HG03045 (cell line): ENCODE results near the gene MICA.
"Not testable (repeated sequence)": the region's sequence is repeated elsewhere in the genome, so short reads cannot be mapped to it uniquely, and the experiment has no call there.

Source experiments
- ATAC-seq: cut with Tn5 transposase; IDR thresholded peaks from one replicate; pipeline ENCODE4 v1.9.1; 2021; ENCODE audit warnings: mild to moderate bottlenecking, moderate library complexity; ENCODE audit not compliant: unreplicated experiment

MICA gene

DNA sequence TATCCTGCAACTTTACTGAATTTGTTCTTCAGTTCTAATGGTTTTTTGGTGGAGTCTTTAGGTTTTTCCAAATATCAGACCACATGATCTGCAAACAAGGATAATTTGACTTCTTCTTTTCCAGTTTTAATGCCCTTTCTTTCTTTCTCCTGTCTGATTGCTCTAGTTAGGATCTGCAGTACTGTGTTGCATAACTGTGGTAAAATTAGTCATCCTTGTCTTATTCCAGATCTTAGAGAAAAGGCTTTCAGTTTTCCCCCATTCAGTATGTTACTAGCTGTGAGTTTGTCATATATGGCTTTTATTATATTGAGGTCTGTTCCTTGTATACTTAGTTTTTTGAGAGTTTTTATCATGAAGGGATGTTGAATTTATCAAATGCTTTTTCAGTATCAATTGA, 4.3 kb downstream of the MICA start:
- no peak for ATAC-seq

DNA sequence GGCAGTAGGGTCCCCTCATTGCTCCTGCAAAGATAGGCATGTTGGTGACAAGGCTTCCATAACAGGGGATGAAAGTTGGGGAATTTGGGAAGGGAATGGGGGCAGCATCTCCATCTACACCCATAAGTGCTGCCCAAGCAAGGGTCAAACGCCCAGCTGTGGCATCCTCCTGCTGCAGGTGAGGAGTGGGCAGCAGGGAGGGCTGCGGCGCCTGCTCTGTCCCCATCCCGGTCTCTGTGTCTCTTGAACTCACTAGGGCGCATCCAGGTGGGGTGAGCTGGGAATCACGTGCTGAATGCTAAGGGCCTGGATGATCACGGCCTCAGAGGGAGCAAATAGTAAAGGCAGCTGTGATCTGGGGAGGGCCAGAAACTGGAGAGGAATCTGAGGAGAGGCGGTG, 9.1 kb downstream of the MICA start:
- ATAC-seq: no peak

DNA sequence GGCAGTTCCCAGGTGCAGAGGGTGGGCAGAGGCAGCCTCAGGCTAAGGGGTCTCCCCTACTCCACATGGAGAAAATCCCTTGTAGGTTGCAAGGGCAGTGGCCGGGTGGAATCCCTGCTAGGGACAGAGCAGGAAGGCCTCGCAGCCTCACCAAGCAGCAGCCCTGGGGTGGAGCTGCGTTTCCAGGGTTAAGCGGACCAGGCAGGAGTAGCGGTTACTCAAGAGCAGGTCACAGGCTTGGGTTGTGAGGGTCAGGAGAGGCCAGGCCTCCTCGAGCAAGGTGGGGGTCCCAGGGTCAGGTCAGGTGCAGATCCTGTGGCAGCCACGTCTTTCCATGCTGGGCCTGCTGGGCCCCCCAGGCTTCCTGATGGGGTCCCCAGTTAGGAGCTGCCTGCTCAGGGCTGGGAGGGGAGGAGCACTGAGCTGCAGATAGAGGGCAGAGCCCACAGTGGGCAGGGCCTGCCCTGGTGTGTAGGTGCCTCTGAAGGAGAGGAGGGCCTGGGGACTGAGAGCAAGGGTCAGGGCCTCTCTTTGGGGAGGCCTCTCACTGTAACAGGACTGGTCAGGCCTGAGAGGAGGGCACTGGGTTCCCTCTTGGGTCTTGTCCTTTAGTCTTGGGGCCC, 10.9 kb downstream of the MICA start:
- not testable (repeated sequence) for ATAC-seq

DNA sequence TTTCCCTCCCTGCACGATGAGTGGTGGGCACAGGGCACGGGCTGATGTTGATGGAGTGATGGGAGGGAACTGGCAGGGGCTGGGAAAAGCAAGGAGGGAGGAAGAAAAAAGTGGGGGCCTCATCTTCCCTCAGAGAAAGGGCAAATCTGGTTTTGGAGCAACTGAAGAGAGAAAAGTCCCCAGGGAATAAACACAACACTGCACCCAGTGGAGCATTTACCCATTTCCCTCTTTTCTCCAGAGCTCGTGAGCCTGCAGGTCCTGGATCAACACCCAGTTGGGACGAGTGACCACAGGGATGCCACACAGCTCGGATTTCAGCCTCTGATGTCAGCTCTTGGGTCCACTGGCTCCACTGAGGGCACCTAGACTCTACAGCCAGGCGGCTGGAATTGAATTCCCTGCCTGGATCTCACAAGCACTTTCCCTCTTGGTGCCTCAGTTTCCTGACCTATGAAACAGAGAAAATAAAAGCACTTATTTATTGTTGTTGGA, 11.4 kb downstream of the MICA start:
- ATAC-seq: no peak

DNA sequence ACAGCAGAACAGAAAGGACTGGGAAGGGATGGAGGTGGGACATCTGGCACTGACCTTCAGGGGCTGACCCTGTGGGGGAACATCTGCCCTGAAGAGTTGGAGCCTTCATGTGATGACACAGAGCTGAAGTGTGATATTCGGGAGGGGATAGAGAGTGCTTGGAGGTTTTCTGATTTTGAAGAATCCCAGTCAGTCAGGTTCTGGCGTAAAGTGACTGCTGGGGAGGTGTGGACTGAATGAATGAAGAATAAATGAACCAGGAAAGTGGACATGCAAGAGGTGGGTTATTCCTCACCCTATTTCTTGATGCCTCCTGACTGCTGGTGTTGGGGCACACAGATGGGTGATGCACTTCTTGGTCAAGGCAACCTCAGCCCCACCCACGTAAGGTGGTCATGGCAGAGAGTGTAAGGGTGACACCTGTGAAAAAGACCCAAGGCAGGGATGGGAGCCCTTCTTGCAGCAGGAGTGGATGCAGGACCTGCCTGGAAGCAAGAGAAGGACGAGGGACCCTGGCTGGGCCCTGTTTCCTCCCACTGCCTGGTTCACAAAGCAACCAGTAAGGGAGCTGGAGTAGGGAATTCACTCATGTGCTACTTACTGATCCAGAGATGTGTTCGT, 13.1 kb downstream of the MICA start:
- no peak for ATAC-seq

DNA sequence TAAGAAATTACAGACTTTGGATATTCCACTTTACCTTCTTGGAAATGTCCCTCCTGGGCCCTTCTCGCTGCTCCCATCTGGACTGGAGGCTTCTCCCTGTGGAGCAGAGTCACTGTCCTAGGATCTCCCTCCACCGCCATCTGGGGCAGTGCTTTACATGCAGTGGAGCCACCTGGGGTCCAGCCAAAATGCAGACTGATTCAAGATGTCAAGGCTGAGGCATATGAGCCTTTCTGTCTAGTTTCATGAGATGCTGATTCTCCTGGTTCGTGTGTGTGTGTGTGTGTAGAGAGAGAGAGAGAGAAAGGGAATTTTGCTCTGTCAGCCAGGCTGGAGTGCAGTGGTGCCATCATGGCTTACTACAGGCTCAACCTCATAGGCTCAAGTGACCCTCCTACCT, 14.9 kb downstream of the MICA start:
- no peak for ATAC-seq

DNA sequence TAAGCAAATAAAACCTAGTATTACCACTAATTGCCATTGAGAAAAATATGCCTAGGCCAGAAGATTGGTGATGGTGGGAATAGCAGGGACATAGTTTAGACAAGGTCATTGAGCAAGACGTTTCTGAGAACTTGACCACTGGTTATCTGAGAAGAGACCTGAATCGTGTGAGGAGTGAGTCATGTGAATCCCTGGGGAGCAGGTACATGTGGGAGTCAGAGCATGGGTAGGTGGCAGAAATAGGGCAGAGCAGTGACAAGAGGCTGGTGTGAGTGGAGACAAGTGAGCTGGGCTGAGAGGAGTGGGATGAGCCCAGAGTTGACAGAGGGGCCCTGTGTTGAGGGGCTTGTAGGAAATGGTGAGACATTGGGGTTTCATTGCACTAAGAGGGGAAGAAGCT, 16.4 kb downstream of the MICA start:
- no peak for ATAC-seq

DNA sequence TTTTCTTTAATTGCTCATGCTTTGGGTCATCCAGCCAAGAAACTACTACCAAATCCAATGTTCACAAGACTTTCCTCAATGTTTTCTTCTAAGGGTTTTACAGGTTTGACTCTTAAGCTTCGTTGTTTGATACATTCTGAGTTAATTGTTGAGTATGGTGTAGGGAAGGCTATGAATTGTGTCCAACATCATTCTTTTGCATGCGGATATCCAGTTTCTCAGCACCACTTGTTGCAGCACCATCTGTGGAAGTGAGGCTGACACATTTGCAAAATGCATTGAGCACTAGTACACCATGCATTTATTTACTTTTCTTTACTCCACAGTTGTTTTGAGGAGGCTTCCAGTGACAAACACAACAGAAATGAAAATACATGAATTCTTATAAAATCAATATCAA, 17.2 kb downstream of the MICA start:
- no peak for ATAC-seq

DNA sequence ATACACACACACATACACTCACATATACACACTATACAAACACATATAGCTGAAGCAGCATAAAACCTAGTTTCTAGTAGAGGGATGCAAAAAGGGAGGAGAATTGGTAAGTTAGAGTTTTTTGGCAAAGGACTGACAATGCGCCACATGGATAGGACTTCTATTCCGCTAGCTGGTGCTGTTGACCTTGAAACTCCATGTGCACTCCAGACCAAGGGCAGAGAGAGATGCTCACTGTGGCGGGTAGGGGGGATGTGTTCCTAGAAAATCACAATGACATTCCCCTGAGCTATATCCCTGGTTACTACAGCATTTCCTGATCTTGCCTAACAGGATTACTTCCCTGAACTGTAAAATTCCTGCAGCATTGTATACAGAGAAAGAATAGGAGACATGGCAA, 19.2 kb downstream of the MICA start:
- ATAC-seq: no peak

DNA sequence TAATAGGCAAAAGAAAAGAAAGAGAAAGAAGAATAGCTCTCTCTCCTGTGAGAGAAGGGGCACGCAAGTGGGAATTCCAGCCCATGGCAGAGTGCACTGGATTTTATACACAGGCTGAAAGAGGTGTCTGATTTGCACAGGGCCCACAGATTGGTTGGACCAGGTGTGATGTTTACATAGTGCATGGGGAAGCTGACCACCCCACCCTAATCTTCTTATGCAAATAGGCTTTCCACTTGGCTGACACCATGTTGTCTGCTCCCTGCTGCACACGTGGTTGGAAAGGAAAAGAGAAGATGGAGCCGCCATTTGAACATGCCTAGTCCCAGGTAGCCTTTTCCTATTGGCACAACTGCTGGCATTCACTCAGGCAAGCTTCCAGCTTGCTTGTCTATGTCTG, 20.2 kb downstream of the MICA start:
- no peak for ATAC-seq

DNA sequence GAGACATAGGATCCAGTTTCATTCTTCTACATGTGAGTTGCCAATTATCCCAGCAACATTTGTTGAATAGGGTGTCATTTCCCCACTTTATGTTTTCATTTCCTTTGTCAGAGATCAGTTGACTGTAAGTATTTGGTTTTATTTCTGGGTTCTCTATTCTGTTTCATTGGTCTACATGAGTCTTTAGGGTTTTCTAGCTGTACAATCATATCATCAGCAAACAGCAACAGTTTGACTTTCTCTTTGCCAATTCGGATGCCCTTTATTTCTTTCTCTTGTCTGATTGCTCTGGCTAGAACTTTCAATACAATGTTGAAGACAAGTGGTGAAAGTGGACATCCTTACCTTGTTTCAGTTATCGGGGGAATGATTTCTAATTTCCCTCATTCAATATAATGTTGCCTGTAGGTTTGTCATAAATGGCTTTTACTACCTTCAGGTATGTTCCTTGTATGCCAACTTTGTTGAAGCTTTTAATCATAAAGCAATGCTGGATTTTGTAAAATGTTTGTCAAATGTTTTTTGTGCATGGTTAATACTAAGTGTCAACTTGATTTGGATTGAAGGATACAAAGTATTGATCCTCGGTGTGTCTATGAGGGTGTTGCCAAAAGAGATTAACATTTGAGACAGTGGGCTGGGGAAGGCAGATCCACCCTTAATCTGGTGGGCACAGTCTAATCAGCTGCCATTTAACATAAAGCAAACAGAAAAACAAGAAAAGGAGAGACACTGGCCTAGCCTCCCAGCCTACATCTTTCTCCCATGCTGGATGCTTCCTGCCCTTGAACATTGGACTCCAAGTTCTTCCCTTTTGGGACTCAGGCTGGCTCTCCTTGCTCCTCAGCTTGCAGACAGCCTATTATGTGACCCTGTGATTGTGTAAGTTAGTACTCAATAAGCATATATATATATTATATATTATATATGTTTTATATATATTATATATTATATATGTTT, 23.3 kb downstream of the MICA start:
- no peak for ATAC-seq

DNA sequence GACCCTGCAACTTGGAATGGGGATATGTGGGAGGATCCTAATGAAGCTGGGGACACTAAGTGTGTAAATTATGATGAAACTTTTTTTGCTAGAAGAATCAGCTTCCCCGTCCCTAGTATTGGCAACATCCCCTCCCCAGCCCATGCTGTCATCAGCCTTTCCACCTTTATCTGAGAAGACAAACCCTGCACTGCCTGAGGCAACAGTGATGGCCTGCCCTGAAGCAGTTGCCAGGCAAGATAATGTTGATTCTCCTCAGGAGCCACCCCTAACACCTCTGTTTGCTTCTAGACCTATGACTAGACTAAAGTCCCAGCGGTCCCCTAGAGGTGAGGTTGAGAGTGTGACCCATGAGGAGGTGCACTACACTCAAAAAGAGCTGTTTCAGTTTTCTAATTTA, 27.1 kb downstream of the MICA start:
- ATAC-seq: no peak

DNA sequence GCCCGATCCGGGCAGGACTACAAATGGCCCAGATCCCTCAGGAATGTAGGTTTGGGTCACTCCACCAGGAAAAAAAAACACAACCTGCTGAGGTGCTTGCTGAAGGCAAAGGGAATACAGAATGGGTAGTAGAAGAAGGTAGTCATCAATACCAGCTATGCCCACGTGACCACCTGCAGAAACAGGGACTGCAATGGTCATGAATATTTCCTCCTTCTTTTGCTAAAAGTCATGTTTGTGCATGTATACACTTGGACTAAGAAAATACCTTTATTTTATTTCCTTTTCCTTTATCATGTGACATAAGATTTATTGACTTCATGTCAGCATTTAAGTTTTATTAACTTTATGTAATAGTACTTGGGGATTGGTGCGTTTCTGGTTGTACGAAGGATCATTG, 31.7 kb downstream of the MICA start:
- not testable (repeated sequence) for ATAC-seq

DNA sequence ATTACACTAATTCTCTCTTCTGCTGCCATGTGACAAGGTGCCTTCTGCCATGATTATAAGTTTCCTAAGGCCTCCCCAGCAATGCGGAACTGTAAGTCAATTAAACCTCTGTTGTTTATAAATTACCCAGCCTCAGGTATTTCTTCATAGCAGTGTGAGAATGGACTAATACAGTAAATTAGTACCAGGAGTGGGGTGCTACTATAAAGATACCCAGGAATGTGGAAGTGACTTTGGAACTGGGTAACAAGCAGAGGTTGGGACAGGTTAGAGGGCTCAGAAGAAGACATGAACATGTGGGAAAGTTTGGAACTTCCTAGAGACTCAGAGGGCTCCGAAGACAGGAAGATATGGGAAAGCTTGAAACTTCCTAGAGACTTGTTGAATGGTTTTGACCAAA, 34.8 kb downstream of the MICA start:
- ATAC-seq: no peak

DNA sequence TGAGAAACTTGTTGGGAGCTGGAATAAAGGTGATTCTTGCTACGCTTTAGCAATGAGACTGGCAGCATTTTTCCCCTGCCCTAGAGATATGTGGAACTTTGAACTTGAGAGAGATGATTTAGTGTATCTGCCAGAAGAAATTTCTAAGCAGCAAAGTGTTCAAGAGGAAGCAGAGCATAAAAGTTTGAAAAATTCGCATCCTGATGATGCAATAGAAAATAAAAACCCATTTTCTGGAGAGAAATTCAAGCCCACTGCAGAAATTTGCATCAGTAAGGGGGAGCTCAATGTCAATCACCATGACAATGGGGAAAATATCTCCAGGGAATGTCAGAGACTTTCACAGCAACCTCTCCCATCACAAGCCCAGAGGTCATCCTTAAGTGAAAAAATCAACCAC, 35.3 kb downstream of the MICA start:
- no peak for ATAC-seq

DNA sequence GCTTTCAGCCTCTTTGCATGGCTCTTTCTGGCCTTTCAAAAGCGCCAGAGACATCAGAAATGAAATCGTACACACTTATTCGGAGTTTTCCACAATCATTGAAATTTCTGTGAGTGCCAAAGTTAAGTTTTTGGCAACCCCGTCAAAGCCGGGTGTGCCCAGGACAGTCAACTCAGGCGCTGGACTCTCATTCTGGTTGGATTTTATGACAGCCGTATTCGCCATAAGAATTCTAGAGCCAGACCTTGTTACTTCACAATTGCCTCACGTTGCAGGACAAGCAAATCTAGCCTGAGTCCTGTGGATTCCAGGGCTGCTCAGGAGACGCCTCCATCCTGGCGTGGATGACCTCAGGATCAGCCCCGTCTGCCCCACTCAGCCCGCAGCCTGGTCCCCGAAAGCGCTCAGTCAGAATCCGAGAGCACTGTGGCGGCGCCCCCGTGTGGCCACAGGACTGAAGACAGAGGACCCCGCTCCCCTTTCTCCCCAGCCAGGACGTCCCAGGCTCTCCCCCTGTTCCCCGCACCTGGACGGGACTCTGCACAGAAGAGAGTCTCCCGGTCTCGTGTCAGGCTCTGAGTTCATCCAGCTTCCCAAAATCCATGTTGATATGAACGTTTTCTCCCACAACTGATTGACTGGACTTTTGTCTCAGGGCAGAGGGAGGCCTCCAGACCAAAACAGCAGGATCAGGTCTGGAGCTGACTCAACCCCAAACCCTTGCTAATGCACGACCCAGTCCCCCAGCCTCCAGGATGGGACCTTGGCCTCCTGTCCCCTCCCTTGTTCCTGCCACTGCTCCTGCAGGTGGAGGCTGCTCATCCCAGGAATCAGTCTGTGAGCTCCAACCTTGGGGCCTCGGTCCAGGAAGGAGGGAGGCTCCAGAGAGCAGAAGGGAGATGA, 38.2 kb downstream of the MICA start:
- ATAC-seq: no peak

DNA sequence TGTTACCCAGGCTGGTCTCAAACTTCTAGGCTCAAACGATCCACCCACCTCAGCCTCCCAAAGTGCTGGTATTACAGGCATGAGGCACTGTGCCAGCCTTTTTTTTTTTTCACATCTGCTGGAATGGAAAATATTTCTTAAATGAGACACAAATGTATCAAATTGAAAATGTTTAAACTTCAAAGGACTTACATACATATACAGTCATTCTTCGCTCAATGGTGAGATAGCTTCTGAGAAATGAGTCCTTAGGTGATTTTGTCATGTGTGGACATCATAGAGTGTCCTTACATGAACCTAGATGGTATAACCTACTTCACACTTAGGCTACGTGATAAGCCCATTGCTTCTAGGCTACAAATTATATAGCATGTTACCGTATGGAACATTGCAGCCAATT, 43.1 kb downstream of the MICA start:
- no peak for ATAC-seq

DNA sequence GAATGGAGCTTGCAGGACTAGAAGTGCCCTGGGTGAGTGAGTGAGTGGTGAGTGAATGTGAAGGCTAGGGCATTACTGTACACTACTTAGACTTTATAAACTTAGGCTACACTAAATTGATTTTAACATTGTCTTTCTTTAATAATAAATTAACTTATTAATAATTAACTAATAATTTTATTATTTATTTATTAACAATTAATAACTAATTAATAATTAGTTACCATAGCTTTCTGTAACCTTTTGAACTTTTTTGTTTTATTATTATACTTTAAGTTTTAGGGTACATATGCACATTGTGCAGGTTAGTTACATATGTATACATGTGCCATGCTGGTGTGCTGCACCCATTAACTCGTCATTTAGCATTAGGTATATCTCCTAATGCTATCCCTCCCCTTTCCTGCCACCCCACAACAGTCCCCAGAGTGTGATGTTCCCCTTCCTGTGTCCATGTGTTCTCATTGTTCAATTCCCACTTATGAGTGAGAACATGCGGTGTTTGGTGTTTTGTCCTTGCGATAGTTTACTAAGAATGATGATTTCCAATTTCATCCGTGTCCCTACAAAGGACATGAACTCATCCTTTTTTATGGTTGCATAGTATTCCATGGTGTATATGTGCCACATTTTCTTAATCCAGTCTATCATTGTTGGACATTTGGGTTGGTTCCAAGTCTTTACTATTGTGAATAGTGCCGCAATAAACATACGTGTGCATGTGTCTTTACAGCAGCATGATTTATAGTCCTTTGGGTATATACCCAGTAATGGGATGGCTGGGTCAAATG, 43.8 kb downstream of the MICA start:
- ATAC-seq: not testable (repeated sequence)

DNA sequence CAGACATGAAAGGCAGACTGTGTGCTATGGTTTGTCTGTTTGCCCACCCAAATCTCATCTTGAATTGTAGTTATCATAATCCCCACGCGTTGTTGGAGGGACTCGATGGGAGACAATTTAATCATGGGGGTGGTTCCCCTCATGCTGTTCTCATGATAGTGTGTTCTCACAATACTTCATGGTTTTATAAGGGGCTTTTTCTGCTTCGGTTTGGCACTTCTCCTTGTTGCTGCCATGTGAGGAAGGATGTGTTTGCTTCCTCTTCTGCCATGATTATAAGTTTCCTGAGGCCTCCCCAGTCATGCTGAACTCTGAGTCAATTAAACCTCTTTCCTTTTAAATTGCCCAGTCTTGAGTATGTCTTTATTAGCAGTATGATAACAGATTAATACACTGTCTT, 47.4 kb downstream of the MICA start:
- ATAC-seq: no peak

DNA sequence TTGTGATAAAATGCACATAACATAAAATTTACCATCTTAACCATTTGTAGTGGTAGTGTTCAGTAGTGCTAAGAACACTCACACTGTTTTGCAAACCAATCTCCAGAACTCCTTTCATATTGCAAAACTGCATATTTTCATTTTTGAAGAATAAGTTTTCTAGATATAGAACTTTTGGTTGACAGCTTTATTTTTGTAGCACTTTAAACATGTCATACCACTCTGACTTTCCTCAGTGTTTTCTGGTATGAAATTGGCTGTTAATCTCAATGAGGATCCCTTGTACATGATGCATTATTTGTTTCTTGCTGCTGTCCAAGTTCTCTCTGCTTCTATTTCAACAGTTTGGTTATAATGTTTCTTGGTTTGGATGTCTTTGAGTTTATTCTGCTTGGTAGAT, 49.5 kb downstream of the MICA start:
- ATAC-seq: no peak
